WI38 (cell line): Measurements from ENCODE around the gene DDX55.
"Not testable (repeated sequence)": the region's sequence is repeated elsewhere in the genome, so short reads cannot be mapped to it uniquely, and the experiment has no call there.

Source experiments
- H3K4me3 ChIP-seq: 2 replicates; pipeline ENCODE4 v1.5.1; 2011; ENCODE audit warnings: low read depth, mild to moderate bottlenecking, control low read depth, low read length
- TF ChIP-seq, protein P1 (sequence below): IDR thresholded peaks from 2 replicates; pipeline ENCODE4 v1.5.1; 2012; ENCODE audit warnings: low read depth, mild to moderate bottlenecking, control low read depth, low read length

Gene DDX55

DNA sequence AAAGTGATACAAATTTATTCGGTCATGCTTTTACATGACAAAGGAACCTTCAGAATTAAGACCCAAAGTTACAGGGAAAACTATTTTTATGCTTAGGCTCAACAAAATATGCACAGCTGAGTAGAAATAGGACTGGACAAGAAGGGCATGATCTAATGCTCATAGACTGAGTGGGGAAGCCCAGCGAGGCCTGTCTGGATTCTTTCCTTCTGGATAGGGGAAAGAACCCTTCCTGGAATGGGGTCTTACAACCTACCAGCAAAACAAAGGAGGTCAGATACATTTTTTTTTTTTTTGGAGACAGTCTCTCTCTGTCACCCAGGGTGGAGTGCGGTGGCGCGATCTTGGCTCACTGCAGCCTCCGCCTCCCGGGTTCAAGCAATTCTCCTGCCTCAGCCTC is 2.2 kb upstream of the DDX55 start:
- no peak overlapping the region for H3K4me3 ChIP-seq
- TF ChIP-seq, protein P1, sequence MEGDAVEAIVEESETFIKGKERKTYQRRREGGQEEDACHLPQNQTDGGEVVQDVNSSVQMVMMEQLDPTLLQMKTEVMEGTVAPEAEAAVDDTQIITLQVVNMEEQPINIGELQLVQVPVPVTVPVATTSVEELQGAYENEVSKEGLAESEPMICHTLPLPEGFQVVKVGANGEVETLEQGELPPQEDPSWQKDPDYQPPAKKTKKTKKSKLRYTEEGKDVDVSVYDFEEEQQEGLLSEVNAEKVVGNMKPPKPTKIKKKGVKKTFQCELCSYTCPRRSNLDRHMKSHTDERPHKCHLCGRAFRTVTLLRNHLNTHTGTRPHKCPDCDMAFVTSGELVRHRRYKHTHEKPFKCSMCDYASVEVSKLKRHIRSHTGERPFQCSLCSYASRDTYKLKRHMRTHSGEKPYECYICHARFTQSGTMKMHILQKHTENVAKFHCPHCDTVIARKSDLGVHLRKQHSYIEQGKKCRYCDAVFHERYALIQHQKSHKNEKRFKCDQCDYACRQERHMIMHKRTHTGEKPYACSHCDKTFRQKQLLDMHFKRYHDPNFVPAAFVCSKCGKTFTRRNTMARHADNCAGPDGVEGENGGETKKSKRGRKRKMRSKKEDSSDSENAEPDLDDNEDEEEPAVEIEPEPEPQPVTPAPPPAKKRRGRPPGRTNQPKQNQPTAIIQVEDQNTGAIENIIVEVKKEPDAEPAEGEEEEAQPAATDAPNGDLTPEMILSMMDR = no peak

DNA sequence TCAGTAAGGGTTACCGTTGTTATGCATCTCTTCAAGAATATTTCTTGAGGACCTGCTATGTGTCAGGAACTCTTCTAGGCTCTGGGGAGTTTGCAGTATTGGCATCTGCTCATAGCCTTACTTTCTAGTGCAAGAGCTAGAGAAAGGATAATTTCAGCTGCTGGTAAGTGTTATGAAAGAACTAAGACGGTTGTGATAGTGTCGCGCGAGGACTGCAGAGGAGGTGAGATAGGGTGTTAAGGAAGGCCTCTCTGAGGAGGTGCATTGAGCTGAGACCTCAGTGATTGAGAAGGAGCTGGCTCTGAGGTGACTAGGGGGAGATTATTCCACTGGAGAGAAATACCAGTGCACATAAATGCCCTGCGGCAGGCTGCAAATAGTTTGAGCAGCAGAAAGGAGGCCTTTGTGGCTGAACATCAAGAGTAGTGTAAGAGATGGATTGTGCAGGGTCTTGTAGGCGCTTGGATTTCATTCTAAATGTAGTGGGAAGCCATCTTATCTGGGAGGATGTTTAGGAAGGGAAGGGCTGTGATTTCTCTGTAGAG is 824 bp downstream of the DDX55 start:
- TF ChIP-seq, protein P1 = no peak
- H3K4me3 ChIP-seq = peak overlapping the region; percentile 93

DNA sequence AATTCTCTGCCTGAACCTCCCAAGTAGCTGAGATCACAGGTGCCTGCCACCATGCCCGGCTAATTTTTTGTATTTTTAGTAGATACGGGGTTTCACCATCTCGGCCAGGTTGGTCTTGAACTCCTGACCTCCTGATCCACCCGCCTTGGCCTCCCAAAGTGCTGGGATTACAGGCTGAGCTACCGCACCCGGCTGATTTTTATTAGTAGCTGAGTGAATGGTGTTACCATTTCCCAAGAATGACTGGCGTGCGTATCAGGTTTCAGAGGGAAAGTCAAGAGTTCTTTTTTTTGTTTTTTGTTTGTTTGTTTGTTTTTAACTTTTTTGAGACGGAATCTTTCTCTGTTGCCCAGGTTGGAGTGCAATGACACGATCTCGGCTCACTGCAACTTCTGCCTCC is 1.6 kb downstream of the DDX55 start:
- not testable (repeated sequence) for H3K4me3 ChIP-seq

DNA sequence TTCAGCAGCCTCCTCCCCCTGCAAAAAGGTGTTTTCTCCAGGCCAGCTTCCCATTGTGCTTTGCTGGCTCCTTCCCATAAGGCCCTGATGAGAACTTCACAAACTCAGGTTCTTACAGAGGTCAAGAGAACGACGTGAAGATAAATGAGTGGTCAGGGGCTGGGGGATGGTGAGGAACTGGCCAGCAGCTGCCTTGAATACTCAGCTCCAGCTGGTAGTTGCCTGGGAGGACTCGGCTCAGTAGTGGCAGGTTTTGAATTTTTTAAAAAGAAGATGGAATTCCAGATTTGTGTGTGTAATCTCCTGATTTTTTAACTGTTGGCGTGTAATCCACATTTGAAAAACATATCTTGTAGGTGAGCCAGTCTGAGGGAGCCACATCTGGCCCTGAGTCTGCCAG is 5.9 kb downstream of the DDX55 start:
- TF ChIP-seq, protein P1 = no peak
- no peak overlapping the region for H3K4me3 ChIP-seq

DNA sequence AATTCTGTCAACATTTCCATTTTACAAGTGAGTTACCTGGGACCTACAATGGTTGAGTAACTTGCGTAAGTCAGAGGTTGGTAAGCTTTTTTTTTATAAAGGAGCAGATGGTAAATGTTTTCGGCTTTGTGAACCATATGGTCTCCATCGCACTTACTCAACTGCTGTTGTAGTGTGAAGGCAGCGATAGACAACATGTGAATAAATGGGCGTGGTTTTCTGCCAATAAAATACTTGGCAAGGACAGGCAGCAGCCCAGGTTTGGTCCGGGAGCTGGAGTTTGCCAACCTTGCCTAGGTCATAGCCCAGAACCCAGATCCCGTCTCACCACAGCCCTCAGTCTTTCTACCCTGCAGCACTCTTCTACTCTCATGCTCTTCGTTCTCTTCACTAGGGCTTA is 6.3 kb downstream of the DDX55 start:
- TF ChIP-seq, protein P1 = no peak
- H3K4me3 ChIP-seq = no peak overlapping the region

DNA sequence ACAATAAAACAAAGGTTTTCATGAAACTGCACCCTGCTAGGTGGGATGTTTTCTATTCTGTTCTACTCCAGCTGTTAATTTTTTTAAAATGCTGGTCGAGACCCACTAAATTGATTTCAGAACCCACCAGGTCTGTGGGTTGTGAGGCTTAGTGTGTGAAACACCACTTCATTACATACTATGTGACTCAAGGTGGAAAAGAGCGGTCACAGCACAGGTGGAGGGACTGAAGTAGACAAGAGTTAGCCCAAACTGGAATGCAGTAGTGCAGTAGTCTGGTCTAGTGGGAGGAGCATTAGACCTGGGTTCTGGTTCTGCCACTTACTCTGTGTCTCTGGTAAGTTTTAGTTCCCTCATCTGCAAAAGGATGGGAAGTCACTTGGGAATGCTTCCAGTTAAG is 12.2 kb downstream of the DDX55 start:
- TF ChIP-seq, protein P1 = no peak
- no peak overlapping the region for H3K4me3 ChIP-seq

DNA sequence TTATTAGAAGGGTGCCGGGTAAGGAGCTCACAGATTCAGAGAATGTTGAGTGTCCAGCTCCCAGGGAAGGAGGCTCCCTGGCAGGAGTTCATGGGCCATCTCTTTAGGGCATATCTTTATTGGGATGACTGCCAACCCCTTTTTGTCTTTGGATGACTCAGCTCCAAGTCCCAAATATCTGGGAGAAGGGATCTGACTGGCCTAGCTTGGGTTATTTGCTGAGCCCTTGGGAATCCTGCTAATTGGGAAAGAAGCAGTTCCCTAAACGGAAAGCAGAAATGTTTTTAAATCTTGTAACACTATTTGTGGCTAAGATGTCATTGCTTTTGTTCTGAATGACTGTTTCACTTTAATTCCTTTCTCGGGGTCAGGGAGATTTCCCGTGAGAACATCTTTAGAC is 12.6 kb downstream of the DDX55 start:
- TF ChIP-seq, protein P1 = no peak
- no peak overlapping the region for H3K4me3 ChIP-seq

DNA sequence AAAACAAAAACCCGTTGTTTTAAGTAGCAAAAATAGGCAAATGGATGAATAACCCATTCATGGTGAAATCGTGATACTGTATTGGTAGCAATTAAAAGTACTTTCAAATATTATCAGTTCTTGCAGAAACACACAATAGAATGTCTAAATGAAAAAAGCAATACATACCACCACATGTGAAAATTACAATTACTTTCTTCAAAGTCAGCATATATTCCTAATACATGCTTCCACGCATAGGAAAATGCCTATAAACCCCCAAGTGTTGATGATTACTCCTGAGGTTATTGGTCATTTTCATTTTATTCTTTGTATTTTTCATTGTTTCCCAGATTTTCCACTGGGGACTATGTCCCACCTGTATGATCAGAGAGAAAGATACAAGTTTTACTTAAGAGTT is 15.2 kb downstream of the DDX55 start:
- no peak overlapping the region for H3K4me3 ChIP-seq
- TF ChIP-seq, protein P1 = no peak
